Parathyroid adenoma (tissue), 2 donors: ENCODE measurements around the gene ZNF581.

Source experiments
- H2AFZ ChIP-seq: fragments of 300-600 bp; sonication (generic); one replicate; pipeline ENCODE4 v1.7.0; 2017; ENCODE audit warnings: antibody characterized with exemption, mild to moderate bottlenecking
- H3K27ac ChIP-seq: fragments of 300-600 bp; sonication (generic); one replicate; pipeline ENCODE4 v1.7.0; 2017
- H3K27me3 ChIP-seq: fragments of 300-600 bp; sonication (generic); one replicate; pipeline ENCODE4 v1.7.0; 2017; ENCODE audit warnings: low read length; ENCODE audit not compliant: control insufficient read depth, insufficient read depth
- H3K36me3 ChIP-seq: fragments of 300-600 bp; sonication (generic); one replicate; pipeline ENCODE4 v1.7.0; 2017; ENCODE audit warnings: low read length; ENCODE audit not compliant: control insufficient read depth, insufficient read depth
- H3K4me1 ChIP-seq: fragments of 300-600 bp; sonication (generic); one replicate; pipeline ENCODE4 v1.7.0; 2017; ENCODE audit warnings: control low read depth
- H3K4me2 ChIP-seq: fragments of 300-600 bp; sonication (generic); one replicate; pipeline ENCODE4 v1.7.0; 2017; ENCODE audit warnings: low read length
- H3K4me3 ChIP-seq: fragments of 300-600 bp; sonication (generic); one replicate; pipeline ENCODE4 v1.7.0; 2017; ENCODE audit warnings: low read depth, low read length
- H3K79me2 ChIP-seq: fragments of 300-600 bp; sonication (generic); one replicate; pipeline ENCODE4 v1.7.0; 2017; ENCODE audit warnings: control low read depth
- H3K9ac ChIP-seq: fragments of 300-600 bp; sonication (generic); one replicate; pipeline ENCODE4 v1.7.0; 2017; ENCODE audit warnings: mild to moderate bottlenecking
- H3K9me3 ChIP-seq: fragments of 300-600 bp; sonication (generic); one replicate; pipeline ENCODE4 v1.7.0; 2017; ENCODE audit warnings: low read length; ENCODE audit not compliant: control insufficient read depth
- CTCF ChIP-seq: fragments of 300-600 bp; sonication (generic); IDR thresholded peaks from one replicate; pipeline ENCODE4 v1.7.0; 2017; ENCODE audit warnings: antibody characterized with exemption, mild to moderate bottlenecking
- donor health status: primary hyperparathyroidism.

The ZNF581 gene

GRCh38 chr19:55652311-55653128 is 9.1 kb downstream of the ZNF581 start:
- TF ChIP-seq CTCF: no peak
- Histone ChIP-seq H3K36me3 (no peaks in the 10 kb centered on the region), H3K4me1 (peaks cover 20% of the 10 kb centered on the region), H3K79me2 (peaks cover 24% of the 10 kb centered on the region), H3K27ac (no peak overlapping the region), H3K4me3 (no peak overlapping the region), H3K9ac (no peak overlapping the region), H2AFZ (no peak overlapping the region), H3K9me3 (no peaks in the 10 kb centered on the region), H3K27me3 (no peaks in the 10 kb centered on the region), H3K4me2 (no peak overlapping the region)

- peak overlapping the region; percentile 46 for H3K9ac ChIP-seq
- H3K4me1 ChIP-seq: peaks cover 23% of the 10 kb centered on the region
Measured at GRCh38 chr19:55653651-55654322, 10.3 kb downstream of the ZNF581 start.

GRCh38 chr19:55654323-55654867 is 10.9 kb downstream of the ZNF581 start:
- H2AFZ ChIP-seq: peak overlapping the region; percentile 44
- no peak for TF ChIP-seq CTCF
- H3K4me3 ChIP-seq: peak overlapping the region; percentile 100
- peak overlapping the region; percentile 99 for H3K4me2 ChIP-seq
- H3K27me3 ChIP-seq: no peaks in the 10 kb centered on the region
- H3K36me3 ChIP-seq: no peaks in the 10 kb centered on the region
- peak overlapping the region; percentile 46 for H3K9ac ChIP-seq
- peaks cover 23% of the 10 kb centered on the region for H3K4me1 ChIP-seq
- H3K27ac ChIP-seq: peak overlapping the region; percentile 97
- H3K9me3 ChIP-seq: no peaks in the 10 kb centered on the region
- peaks cover 42% of the 10 kb centered on the region for H3K79me2 ChIP-seq

More at GRCh38 chr19:55653651-55654322, 10.3 kb downstream of the ZNF581 start:
- Histone ChIP-seq H3K4me2 (peak overlapping the region; percentile 99), H2AFZ (peak overlapping the region; percentile 44), H3K27ac (peak overlapping the region; percentile 97), H3K9me3 (no peaks in the 10 kb centered on the region), H3K79me2 (peaks cover 36% of the 10 kb centered on the region), H3K27me3 (no peaks in the 10 kb centered on the region), H3K4me3 (peak overlapping the region; percentile 100), H3K36me3 (no peaks in the 10 kb centered on the region)
- peak; percentile 99 for TF ChIP-seq CTCF

- H3K79me2 ChIP-seq: peaks cover 49% of the 10 kb centered on the region
- H2AFZ ChIP-seq: peak within 1 kb of the TSS; percentile 71
- peak within 1 kb of the TSS; percentile 97 for H3K27ac ChIP-seq
- H3K36me3 ChIP-seq: no peaks in the 10 kb centered on the region
- H3K4me2 ChIP-seq: peak within 1 kb of the TSS; percentile 99
- no peaks in the 10 kb centered on the region for H3K9me3 ChIP-seq
- no peak for TF ChIP-seq CTCF
- H3K9ac ChIP-seq: peak within 1 kb of the TSS; percentile 94
- peak within 1 kb of the TSS; percentile 100 for H3K4me3 ChIP-seq
- peaks cover 23% of the 10 kb centered on the region for H3K4me1 ChIP-seq
- no peaks in the 10 kb centered on the region for H3K27me3 ChIP-seq
Measured at GRCh38 chr19:55654868-55655647, 11.6 kb downstream of the ZNF581 start, which contains the start of gene U2AF2. U2AF2 (plus strand) TSS chr19:55655035; CDS start chr19:55655105, 70 bp downstream.
